B cell (primary cell): ENCODE data around the gene MED12L.

ENCODE experiments used
- EZH2 ChIP-seq: IDR thresholded peaks from 2 replicates; pipeline ENCODE4 v1.6.1; 2012; ENCODE audit warnings: borderline replicate concordance, low read depth, mild to moderate bottlenecking, moderate library complexity, low read length; ENCODE audit not compliant: insufficient read depth, poor library complexity, severe bottlenecking
- TF ChIP-seq, protein P1 (sequence below): fragments of 200-600 bp; IDR thresholded peaks from one replicate; pipeline ENCODE4 v1.8.0; 2022; ENCODE audit warnings: antibody characterized with exemption, mild to moderate bottlenecking

DNA sequence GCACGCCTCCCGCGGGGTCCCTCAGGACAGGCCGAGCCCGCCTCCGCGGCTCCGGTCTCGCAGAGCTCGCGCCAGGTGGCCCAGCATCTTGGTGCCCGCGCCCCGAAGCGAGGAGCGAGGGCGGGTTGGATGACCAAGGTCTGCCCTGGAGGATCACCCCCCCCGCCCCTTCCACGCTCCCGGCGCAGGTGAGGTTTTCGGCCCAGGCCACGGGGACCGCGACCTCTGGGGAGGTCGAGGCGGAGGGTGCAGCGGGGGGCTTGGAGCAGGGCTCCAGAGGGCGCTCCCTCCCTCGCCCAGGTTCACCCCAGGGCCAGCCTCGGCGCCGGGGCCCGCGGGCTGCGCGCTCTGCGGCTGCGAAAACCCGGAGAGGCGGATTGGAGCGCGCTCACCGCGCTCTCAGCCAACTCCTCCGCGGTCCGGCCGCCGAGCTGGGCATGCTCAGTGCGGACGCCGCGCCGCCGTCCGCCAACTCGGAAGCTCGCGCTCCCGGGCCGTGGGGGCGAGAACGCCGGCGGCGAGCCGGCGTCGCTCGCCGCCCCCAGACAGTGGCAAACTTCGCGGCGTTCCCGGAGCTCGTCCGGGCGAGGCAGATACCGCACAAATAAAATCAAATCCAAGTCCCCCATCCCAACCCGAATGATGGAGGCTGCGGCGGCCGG is at the start of gene MED12L:
- TF ChIP-seq, protein P1, sequence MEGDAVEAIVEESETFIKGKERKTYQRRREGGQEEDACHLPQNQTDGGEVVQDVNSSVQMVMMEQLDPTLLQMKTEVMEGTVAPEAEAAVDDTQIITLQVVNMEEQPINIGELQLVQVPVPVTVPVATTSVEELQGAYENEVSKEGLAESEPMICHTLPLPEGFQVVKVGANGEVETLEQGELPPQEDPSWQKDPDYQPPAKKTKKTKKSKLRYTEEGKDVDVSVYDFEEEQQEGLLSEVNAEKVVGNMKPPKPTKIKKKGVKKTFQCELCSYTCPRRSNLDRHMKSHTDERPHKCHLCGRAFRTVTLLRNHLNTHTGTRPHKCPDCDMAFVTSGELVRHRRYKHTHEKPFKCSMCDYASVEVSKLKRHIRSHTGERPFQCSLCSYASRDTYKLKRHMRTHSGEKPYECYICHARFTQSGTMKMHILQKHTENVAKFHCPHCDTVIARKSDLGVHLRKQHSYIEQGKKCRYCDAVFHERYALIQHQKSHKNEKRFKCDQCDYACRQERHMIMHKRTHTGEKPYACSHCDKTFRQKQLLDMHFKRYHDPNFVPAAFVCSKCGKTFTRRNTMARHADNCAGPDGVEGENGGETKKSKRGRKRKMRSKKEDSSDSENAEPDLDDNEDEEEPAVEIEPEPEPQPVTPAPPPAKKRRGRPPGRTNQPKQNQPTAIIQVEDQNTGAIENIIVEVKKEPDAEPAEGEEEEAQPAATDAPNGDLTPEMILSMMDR: no peak
- no peak for TF ChIP-seq EZH2
